Naive thymus-derived CD8-positive, alpha-beta T cell (primary cell): ENCODE results near the gene DARS2. TPM values are rescaled to one million over a fixed set of nuclear protein-coding genes. Genes with fewer than 3 reads are reported as not detected.
"Not testable (repeated sequence)": the region's sequence is repeated elsewhere in the genome, so short reads cannot be mapped to it uniquely, and the experiment has no call there.

Experiments used
- ATAC-seq, 2 donors: fragments of 150-1000 bp; cut with Tn5 transposase in 1 of 2; sonication (Bioruptor Pico), chemical (Tn5 transposase) in 1 of 2; 1 replicate in 1 of 2; 2 replicates in 1 of 2; pipeline ENCODE4 v1.10.0; 2021; ENCODE audit warnings: mild to moderate bottlenecking in 2 of 2, moderate library complexity in 2 of 2
- POLR2A ChIA-PET: fragments of 350-600 bp; sonication (Branson Sonifier 250); formaldehyde crosslinking; loops from one replicate; lab custom pipeline; 2021; ENCODE audit warnings: antibody characterized with exemption; lab: Charles Lee
- DNase-seq, 10 donors: peaks; one replicate each; pipeline versions ENCODE4 v3.0.0 to v3.0.0-alpha.2; 2020 to 2022
- H3K27ac Mint-ChIP-seq, 10 donors: one replicate each; pipeline ENCODE4 v1.8.0; 2020 to 2022; ENCODE audit warnings: mild to moderate bottlenecking in 10 of 10, mixed read lengths in 10 of 10, moderate library complexity in 4 of 10, inconsistent platforms in 1 of 10
- H3K27me3 Mint-ChIP-seq, 5 donors: one replicate each; pipeline ENCODE4 v1.8.0; 2021 to 2022; ENCODE audit warnings: mixed read lengths in 5 of 5
- H3K36me3 Mint-ChIP-seq, 3 donors: one replicate each; pipeline ENCODE4 v1.8.0; 2020 to 2022; ENCODE audit warnings: mixed read lengths in 3 of 3, mild to moderate bottlenecking in 2 of 3, inconsistent platforms in 1 of 3
- H3K4me1 Mint-ChIP-seq, 4 donors: one replicate each; pipeline ENCODE4 v1.8.0; 2021 to 2022; ENCODE audit warnings: mixed read lengths in 4 of 4
- H3K4me3 Mint-ChIP-seq, 10 donors: one replicate each; pipeline ENCODE4 v1.8.0; 2020 to 2022; ENCODE audit warnings: mild to moderate bottlenecking in 10 of 10, mixed read lengths in 10 of 10, moderate library complexity in 6 of 10, inconsistent platforms in 1 of 10
- H3K9me3 Mint-ChIP-seq, 9 donors: one replicate each; pipeline ENCODE4 v1.8.0; 2020 to 2022; ENCODE audit warnings: mixed read lengths in 9 of 9, mild to moderate bottlenecking in 3 of 9, inconsistent platforms in 1 of 9, moderate library complexity in 1 of 9
- polyA plus RNA-seq, 3 donors: library from polyadenylated mRNA; unstranded; fragments of 300-500 nt; fragmentation: Illumina TruSeq; gene quantifications; one replicate each; pipeline ENCODE4 v1.2.3, GENCODE V29; 2021
- total RNA-seq, 8 experiments: library from RNA in 2 of 8; stranded (reverse) in 2 of 8; gene quantifications; one replicate each; pipeline ENCODE4 v1.2.3 and lab custom pipeline; 2021 to 2026

Gene DARS2
- total and polyA plus RNA-seq, 5 experiments from 2014 or later, result 6.7 to 12.6 (median 12.1) TPM

- Mint-ChIP-seq H3K27me3 (no peaks in the 10 kb centered on the region), H3K4me1 (peaks cover 25 to 69% (median 62%) of the 10 kb centered on the region in 4 donors), H3K36me3 (peaks cover 11 to 45% (median 29%) of the 10 kb centered on the region in 3 donors), H3K4me3 (peak overlapping the region; percentile 18 to 94 (median 60)), H3K9me3 (no peaks in the 10 kb centered on the region), H3K27ac (peak overlapping the region; percentile 48 to 97 (median 86))
- ATAC-seq (no peak), DNase-seq (peak in 3 of 10 donors; percentile 23 to 35 (median 25))
- POLR2A ChIA-PET, result interaction anchor here (0.7 to 3.2 kb wide), 3 partner anchors 46 to 440 kb away, joined by 4 to 47 read pairs (median 9); partner anchors contain the start of genes CENPL and DARS2
Measured at GRCh38 chr1:173870252-173871075, 46.0 kb downstream of the DARS2 start.

- peaks cover 10 to 45% (median 26%) of the 10 kb centered on the region in 3 donors for H3K36me3 Mint-ChIP-seq
Measured at GRCh38 chr1:173871091-173871490, 46.6 kb downstream of the DARS2 start.

GRCh38 chr1:173871500-173871899 lies 47.0 kb downstream of the DARS2 start:
- no peaks in the 10 kb centered on the region for H3K9me3 Mint-ChIP-seq
- peak overlapping the region in 7 of 10 donors; percentile 25 to 97 (median 66) for H3K27ac Mint-ChIP-seq
- DNase-seq (no peak), ATAC-seq (no peak)
- POLR2A ChIA-PET, result no interaction called here
- H3K27me3 Mint-ChIP-seq, result no peaks in the 10 kb centered on the region
- H3K4me1 Mint-ChIP-seq, result peaks cover 20 to 61% (median 52%) of the 10 kb centered on the region in 4 donors
- H3K36me3 Mint-ChIP-seq, result peaks cover 6 to 45% (median 24%) of the 10 kb centered on the region in 3 donors
- peak overlapping the region in 1 of 10 donors; percentile 64 for H3K4me3 Mint-ChIP-seq

More at GRCh38 chr1:173871091-173871490, 46.6 kb downstream of the DARS2 start:
- DNase-seq (no peak), ATAC-seq (no peak)
- peak overlapping the region in 4 of 10 donors; percentile 18 to 82 (median 46) for H3K4me3 Mint-ChIP-seq
- peaks cover 24 to 65% (median 56%) of the 10 kb centered on the region in 4 donors for H3K4me1 Mint-ChIP-seq
- POLR2A ChIA-PET, result no interaction called here
- no peaks in the 10 kb centered on the region for H3K27me3 Mint-ChIP-seq
- H3K9me3 Mint-ChIP-seq, result no peaks in the 10 kb centered on the region
- peak overlapping the region in 8 of 10 donors; percentile 48 to 97 (median 86) for H3K27ac Mint-ChIP-seq

- H3K4me3 Mint-ChIP-seq, result no peak overlapping the region
- H3K9me3 Mint-ChIP-seq, result no peaks in the 10 kb centered on the region
- POLR2A ChIA-PET, result no interaction called here
Measured at GRCh38 chr1:173876732-173877131, 52.3 kb downstream of the DARS2 start.

GRCh38 chr1:173878251-173878650 lies 53.8 kb downstream of the DARS2 start:
- Mint-ChIP-seq H3K36me3 (peaks cover 6 to 74% (median 44%) of the 10 kb centered on the region in 3 donors), H3K27ac (no peak overlapping the region), H3K27me3 (no peaks in the 10 kb centered on the region), H3K4me3 (no peak overlapping the region), H3K9me3 (no peaks in the 10 kb centered on the region), H3K4me1 (peaks cover 4 to 10% (median 6%) of the 10 kb centered on the region in 4 donors)
- no peak for DNase-seq
- POLR2A ChIA-PET, result no interaction called here
- no peak for ATAC-seq

More at GRCh38 chr1:173876732-173877131, 52.3 kb downstream of the DARS2 start:
- no peak for ATAC-seq
- no peak overlapping the region for H3K27ac Mint-ChIP-seq
- peaks cover 12 to 16% (median 14%) of the 10 kb centered on the region in 4 donors for H3K4me1 Mint-ChIP-seq
- H3K27me3 Mint-ChIP-seq, result no peaks in the 10 kb centered on the region
- H3K36me3 Mint-ChIP-seq, result peaks cover 7 to 74% (median 42%) of the 10 kb centered on the region in 3 donors
- DNase-seq, result no peak

GRCh38 chr1:173881117-173881516 lies 56.6 kb downstream of the DARS2 start:
- POLR2A ChIA-PET, result not testable (repeated sequence)

GRCh38 chr1:173884701-173885100 lies 60.2 kb downstream of the DARS2 start:
- Mint-ChIP-seq H3K27me3 (no peaks in the 10 kb centered on the region), H3K27ac (peak overlapping the region in 1 of 10 donors; percentile 25), H3K4me3 (no peak overlapping the region), H3K9me3 (no peaks in the 10 kb centered on the region), H3K36me3 (peaks cover 18 to 62% (median 35%) of the 10 kb centered on the region in 3 donors), H3K4me1 (peaks cover 7 to 32% (median 23%) of the 10 kb centered on the region in 4 donors)
- ATAC-seq (no peak), DNase-seq (no peak)
- POLR2A ChIA-PET, result no interaction called here

More at GRCh38 chr1:173881117-173881516, 56.6 kb downstream of the DARS2 start:
- H3K27me3 Mint-ChIP-seq, H3K27ac Mint-ChIP-seq, H3K9me3 Mint-ChIP-seq, DNase-seq, ATAC-seq, H3K4me1 Mint-ChIP-seq, H3K4me3 Mint-ChIP-seq: not testable (repeated sequence)
- peaks cover 12 to 63% (median 37%) of the 10 kb centered on the region in 3 donors for H3K36me3 Mint-ChIP-seq

- Mint-ChIP-seq H3K9me3 (no peaks in the 10 kb centered on the region), H3K36me3 (peaks cover 15 to 71% (median 38%) of the 10 kb centered on the region in 3 donors), H3K27ac (peak overlapping the region in 4 of 10 donors; percentile 1 to 58 (median 10)), H3K4me3 (peak overlapping the region in 3 of 10 donors; percentile 10 to 36 (median 24)), H3K27me3 (no peaks in the 10 kb centered on the region), H3K4me1 (peaks cover 11 to 43% (median 30%) of the 10 kb centered on the region in 4 donors)
- no peak for DNase-seq
- no peak for ATAC-seq
- POLR2A ChIA-PET, result no interaction called here
Measured at GRCh38 chr1:173886746-173887611, 62.5 kb downstream of the DARS2 start.

GRCh38 chr1:173887627-173888026 lies 63.2 kb downstream of the DARS2 start:
- H3K27me3 Mint-ChIP-seq, result no peaks in the 10 kb centered on the region
- ATAC-seq, result no peak
- peak overlapping the region in 2 of 10 donors; percentile 1 to 7 for H3K27ac Mint-ChIP-seq
- no peak for DNase-seq
- no peaks in the 10 kb centered on the region for H3K9me3 Mint-ChIP-seq
- peaks cover 15 to 73% (median 40%) of the 10 kb centered on the region in 3 donors for H3K36me3 Mint-ChIP-seq
- H3K4me1 Mint-ChIP-seq, result peaks cover 13 to 43% (median 33%) of the 10 kb centered on the region in 4 donors
- POLR2A ChIA-PET, result no interaction called here
- H3K4me3 Mint-ChIP-seq, result peak overlapping the region in 1 of 10 donors; percentile 24

- Mint-ChIP-seq H3K27me3 (no peaks in the 10 kb centered on the region), H3K4me1 (peaks cover 13 to 43% (median 34%) of the 10 kb centered on the region in 4 donors), H3K9me3 (no peaks in the 10 kb centered on the region), H3K36me3 (peaks cover 15 to 78% (median 44%) of the 10 kb centered on the region in 3 donors), H3K4me3 (no peak overlapping the region), H3K27ac (peak overlapping the region in 1 of 10 donors; percentile 40)
- ATAC-seq, result no peak
- POLR2A ChIA-PET, result interaction anchor here (1.2 kb wide), 1 partner anchor 20 kb away, joined by 4 read pairs; no protein-coding TSS in a partner anchor
- DNase-seq, result no peak
Measured at GRCh38 chr1:173888749-173889148, 64.3 kb downstream of the DARS2 start.

- no peak for DNase-seq
- no peak overlapping the region for H3K27ac Mint-ChIP-seq
- peaks cover 15 to 85% (median 47%) of the 10 kb centered on the region in 3 donors for H3K36me3 Mint-ChIP-seq
- H3K27me3 Mint-ChIP-seq, result no peaks in the 10 kb centered on the region
- peak overlapping the region in 1 of 10 donors; percentile 20 for H3K4me3 Mint-ChIP-seq
- ATAC-seq, result no peak
- POLR2A ChIA-PET, result interaction anchor here (0.6 to 1.2 kb wide), 2 partner anchors 21 to 126 kb away, joined by 4 read pairs; no protein-coding TSS in a partner anchor
- peaks cover 16 to 43% (median 36%) of the 10 kb centered on the region in 4 donors for H3K4me1 Mint-ChIP-seq
- H3K9me3 Mint-ChIP-seq, result no peaks in the 10 kb centered on the region
Measured at GRCh38 chr1:173889885-173890284, 65.4 kb downstream of the DARS2 start.

- no peak overlapping the region for H3K4me3 Mint-ChIP-seq
- H3K36me3 Mint-ChIP-seq, result peaks cover 0 to 67% (median 30%) of the 10 kb centered on the region in 3 donors
- POLR2A ChIA-PET, result no interaction called here
- H3K27me3 Mint-ChIP-seq, result no peaks in the 10 kb centered on the region
- no peaks in the 10 kb centered on the region for H3K9me3 Mint-ChIP-seq
- no peak for DNase-seq
- no peak for ATAC-seq
- no peak overlapping the region for H3K27ac Mint-ChIP-seq
- H3K4me1 Mint-ChIP-seq, result peaks cover 11 to 20% (median 14%) of the 10 kb centered on the region in 4 donors
Measured at GRCh38 chr1:173893611-173894010, 69.1 kb downstream of the DARS2 start.
